ENCODE measurements around the gene SORBS1. TPM values are rescaled to one million over a fixed set of nuclear protein-coding genes. Genes with fewer than 3 reads are reported as not detected.

The SORBS1 gene
- total RNA-seq, 4 donors from 2014 or later = 120 to 1,051 (median 449) TPM

DNA sequence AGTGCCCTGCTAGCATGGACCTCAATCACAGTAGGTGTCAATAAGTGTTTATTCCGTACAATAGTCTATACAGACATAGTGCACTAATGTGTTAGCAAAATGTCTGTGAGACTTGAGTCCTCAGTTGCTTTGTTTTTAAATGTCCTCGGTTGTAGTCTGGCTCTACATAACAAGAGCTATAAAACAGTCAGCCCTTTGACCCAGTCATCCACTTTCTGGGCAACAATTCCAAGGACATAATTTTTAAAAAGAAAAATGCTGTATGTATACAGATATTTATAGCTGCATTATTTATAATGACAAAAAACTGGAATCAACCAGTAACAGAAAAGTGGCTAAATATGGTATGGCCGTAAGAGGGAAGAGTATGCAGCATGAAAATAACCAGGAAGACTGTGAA, 267.5 kb downstream of the SORBS1 start:
- DNase-seq (ENCODE audit: low spot score) = no peak
- ATAC-seq (ENCODE audit: low FRiP score) = no peak
- TF ChIP-seq, protein P1, sequence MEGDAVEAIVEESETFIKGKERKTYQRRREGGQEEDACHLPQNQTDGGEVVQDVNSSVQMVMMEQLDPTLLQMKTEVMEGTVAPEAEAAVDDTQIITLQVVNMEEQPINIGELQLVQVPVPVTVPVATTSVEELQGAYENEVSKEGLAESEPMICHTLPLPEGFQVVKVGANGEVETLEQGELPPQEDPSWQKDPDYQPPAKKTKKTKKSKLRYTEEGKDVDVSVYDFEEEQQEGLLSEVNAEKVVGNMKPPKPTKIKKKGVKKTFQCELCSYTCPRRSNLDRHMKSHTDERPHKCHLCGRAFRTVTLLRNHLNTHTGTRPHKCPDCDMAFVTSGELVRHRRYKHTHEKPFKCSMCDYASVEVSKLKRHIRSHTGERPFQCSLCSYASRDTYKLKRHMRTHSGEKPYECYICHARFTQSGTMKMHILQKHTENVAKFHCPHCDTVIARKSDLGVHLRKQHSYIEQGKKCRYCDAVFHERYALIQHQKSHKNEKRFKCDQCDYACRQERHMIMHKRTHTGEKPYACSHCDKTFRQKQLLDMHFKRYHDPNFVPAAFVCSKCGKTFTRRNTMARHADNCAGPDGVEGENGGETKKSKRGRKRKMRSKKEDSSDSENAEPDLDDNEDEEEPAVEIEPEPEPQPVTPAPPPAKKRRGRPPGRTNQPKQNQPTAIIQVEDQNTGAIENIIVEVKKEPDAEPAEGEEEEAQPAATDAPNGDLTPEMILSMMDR (IDR thresholded peaks at IDR 0.05) = no peak

DNA sequence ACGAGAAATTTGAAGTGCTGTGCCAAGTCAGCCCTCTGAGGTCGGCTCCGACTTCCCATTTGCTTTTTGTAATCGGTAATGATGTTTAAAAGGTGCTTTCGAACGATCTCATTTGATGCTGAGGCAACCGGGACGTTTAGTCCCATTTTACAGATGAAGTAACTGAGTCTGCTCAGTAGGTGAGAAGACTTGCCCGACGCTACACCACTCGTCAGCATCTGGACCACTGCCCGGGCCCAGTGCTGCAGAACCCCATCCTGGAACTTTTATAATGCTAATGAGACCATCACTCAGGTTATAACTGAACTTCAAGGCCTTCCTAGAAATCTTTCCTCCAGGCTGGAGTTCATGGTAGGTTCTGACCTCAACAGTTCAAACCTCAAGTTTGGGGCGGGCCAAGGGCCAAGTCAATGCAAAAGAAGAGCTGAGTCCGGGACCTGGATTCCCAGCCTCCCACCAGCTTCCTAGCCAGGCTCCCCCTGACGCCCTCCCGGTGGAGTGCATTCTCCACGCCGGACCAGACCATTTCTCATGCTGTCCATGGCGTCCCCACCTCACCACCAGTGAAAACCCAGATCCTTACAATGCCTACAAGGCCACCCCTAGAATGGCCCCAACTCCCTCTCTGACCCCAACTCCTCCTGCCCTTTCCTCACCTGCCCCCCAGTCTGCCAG, 269.7 kb downstream of the SORBS1 start:
- TF ChIP-seq, protein P1 (IDR thresholded peaks at IDR 0.05) = no peak
- ATAC-seq (ENCODE audit: low FRiP score) = no peak
- DNase-seq (ENCODE audit: low spot score) = no peak

DNA sequence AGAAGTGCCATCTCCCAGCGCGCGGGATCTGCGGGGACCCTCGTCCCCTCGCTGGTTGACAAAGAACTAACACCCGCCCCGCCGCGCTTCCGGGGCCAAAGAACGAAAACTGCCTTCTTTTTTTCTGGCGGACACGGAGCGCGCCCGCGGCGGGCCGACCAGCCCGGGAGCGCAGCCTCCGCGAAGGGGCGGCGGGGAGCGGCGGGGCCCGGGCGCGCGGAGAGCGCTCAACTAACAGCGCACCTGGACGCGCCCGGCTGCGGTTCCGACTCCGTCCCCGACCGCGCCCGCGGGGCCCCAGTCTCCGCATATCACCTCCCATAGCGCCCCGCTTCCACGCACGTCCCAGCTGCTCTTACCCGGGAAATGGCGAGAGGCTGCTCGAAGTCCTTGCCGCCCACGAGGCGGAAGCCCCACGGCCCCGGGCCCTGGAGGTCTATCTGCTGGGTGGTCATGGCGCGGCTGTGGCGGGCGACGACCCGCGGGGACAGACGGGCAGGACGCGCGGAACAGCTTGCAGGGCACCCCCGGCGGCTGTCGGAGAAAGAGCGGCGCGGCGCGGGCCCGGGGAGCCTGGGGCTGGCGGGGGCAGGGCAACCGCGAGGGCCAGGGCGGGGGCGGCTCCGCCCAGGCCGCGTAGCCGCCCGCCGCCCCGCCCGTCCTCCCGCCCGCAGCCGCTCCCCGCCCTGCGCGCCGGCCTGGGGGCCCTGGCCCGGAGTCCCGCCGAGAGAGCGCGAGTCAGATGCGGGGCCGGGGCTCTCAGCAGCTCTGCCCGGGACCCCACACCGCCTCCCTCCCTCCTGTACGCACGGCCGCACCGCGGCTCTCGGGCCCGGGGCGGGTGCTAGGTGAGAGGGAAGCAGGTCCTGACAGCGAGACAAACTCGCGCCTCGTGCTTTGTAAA, 270.5 kb downstream of the SORBS1 start, which contains the start of gene PDLIM1:
Gene PDLIM1, minus strand, starts transcription at position 543 of the 904 bp plus-strand sequence. Its CDS starts 88 bp downstream, at position 455.
- TF ChIP-seq, protein P1 (IDR thresholded peaks at IDR 0.05) = no peak
- ATAC-seq (ENCODE audit: low FRiP score) = peak; percentile 92
- DNase-seq (ENCODE audit: low spot score) = no peak

DNA sequence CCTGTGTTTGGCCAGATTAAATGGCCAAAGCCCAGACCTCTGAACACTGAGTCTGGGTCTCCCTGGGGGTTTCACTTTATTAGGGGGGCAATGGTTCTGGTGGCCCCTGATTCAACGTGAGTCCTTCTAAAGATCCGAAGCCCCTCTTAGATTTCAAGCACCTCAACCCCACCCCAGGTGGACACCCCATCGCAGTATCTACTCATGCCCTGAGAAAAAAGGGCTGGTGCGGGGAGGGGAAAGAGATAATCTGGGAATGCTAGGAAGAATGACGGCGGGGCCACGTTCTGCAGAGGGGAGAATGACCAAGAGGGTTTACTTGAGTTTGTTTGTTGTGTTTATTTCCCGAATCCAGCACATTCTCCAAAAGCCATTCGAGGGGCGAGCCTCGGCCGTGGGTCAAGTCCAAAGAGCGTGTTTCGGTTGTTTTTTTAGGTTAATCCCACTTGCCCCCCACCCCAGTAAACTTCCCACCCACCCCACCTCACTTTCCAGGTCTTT, 271.2 kb downstream of the SORBS1 start:
- DNase-seq (ENCODE audit: low spot score) = no peak
- TF ChIP-seq, protein P1 (IDR thresholded peaks at IDR 0.05) = no peak
- no peak for ATAC-seq (ENCODE audit: low FRiP score)

DNA sequence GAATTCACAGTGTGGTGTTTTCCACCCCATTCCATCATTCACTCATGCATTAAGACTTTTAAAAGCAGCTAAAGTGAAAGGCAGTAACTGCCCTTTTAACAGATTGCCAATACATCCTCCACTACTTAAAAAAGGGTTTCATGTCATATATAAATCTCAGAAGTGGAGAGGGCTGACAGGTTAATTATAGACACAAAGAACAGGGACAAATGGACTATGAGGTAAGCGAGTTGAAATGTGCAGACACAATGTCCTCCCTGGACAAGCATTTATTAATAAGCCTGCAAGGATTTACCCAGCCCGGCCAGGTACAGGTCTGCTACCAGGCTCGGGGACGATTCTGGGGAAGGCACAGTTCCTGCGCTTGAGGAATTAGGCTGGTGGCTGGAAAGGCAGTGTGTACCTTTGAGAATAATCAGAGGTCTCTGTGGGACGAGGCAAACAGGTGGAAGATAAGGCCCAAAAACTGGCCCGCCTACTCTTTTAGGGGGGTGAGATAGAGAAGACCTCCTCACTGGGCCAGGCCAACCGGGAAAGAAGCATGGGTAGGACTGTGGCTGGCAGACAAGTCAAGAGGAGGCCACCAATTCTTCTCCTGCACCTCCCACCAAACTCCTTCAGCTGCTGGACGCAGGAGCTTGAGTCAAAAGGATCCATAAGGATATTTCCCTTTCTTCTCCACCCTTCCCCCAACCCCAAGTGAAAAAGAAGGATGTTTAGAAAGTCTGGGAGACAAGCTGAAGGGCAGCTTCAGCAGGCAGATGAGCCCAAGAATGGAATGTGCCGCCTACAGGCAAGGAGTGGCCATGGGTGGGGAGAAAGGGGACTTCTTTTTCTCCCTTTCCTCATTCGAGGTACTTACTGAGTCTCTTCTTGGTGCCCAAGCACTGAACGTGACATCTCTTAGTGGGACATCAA, 271.9 kb downstream of the SORBS1 start:
- ATAC-seq (ENCODE audit: low FRiP score) = no peak

DNA sequence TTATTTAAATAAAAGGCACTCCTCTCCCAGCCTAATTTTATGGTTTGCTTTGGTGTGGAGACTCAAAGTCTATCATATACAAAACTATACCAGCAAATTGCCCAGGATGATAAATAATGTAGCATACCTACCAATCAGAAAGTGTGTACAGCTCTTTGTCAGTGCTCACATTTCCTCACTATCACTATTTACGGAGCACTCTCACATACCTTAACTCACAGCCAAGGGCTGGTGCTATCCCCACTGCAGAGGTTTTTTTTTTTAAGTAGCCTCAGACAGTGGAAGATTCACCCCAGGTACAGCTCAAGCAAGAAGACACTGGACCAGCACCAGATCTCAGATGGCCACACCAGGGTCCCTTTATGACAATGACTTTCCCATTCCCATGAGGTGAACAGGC, 272.9 kb downstream of the SORBS1 start:
- TF ChIP-seq, protein P1 (IDR thresholded peaks at IDR 0.05) = no peak
- no peak for ATAC-seq (ENCODE audit: low FRiP score)
- DNase-seq (ENCODE audit: low spot score) = no peak

More for the DNA sequence above, 271.9 kb downstream of the SORBS1 start:
- TF ChIP-seq, protein P1 (IDR thresholded peaks at IDR 0.05) = no peak
- no peak for DNase-seq (ENCODE audit: low spot score)

Measured in omental fat pad (tissue), 4 donors.